ENCODE data around the gene FBXL17. TPM values are rescaled to one million over a fixed set of nuclear protein-coding genes. Genes with fewer than 3 reads are reported as not detected.

FBXL17 gene
- polyA plus RNA-seq, 1 of the 3 experiments (the other 2 are of a cell fraction): 4.4 TPM

DNA sequence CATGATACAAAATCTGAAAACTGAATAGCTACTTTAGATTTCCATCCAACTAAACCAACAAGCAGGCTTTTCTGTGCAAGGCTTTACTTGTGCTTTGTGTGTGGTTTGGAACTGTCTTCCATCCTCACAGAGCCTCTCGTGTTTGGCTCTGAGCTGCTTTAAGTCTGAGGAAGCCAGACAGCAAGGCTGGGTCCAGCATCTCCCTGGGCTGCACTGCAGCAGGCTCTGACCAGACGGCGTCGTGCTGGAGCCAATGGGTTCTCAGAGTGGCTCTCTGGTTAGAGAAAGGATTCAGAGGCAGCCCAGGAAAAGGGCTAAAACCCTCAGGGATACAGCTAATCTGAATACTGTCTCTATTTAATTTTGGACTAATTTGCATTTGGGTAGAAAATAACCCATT lies 503.2 kb downstream of the FBXL17 start:
- peaks cover 6 to 9% of the 10 kb centered on the region in 2 experiments; a peak in 2 of 4 replicates for H3K4me1 ChIP-seq (ENCODE audit: control insufficient read depth in 1 of 2, insufficient read depth in 2 of 2, low read depth in 1 of 2, low read length in 1 of 2)
- no peaks in the 10 kb centered on the region for H3K9me3 ChIP-seq
- ChIA-PET POLR2A (no interaction called here), CTCF (no interaction called here)
- H3K4me2 ChIP-seq: no peak overlapping the region
- no peak overlapping the region for H3K27ac ChIP-seq (ENCODE audit: low read depth in 2 of 2, low read length in 1 of 2)
- no peaks in the 10 kb centered on the region for H3K36me3 ChIP-seq (replicated peaks in 1 of 2; ENCODE audit: control insufficient read depth in 1 of 2, insufficient read depth in 2 of 2, low read length in 1 of 2)
- DNase-seq: peak; percentile 33
- H3K4me3 ChIP-seq (ENCODE audit: low read depth in 2 of 2, low read length in 1 of 2): no peak overlapping the region
- H4K20me1 ChIP-seq (ENCODE audit: insufficient read depth): no peaks in the 10 kb centered on the region
- no peaks in the 10 kb centered on the region for H3K79me2 ChIP-seq (ENCODE audit: insufficient read depth)
- 78% methylated on average over 4 of the region's 4 CpGs for WGBS (ENCODE audit: low lambda C conversion rate)
- H3F3A ChIP-seq (replicated peaks; ENCODE audit: insufficient read depth): no peaks in the 10 kb centered on the region
- no peak overlapping the region for H3K9ac ChIP-seq
- H3K9me2 ChIP-seq: no peaks in the 10 kb centered on the region
- TF ChIP-seq, protein P1, sequence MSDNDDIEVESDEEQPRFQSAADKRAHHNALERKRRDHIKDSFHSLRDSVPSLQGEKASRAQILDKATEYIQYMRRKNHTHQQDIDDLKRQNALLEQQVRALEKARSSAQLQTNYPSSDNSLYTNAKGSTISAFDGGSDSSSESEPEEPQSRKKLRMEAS (IDR thresholded peaks at IDR 0.05; ENCODE audit: low read depth): no peak
- TF ChIP-seq RAD21 (IDR thresholded peaks at IDR 0.05; ENCODE audit: low read length): 0 out of 2 replicates have a peak, but pooled peaks have one; percentile 12
- no peak overlapping the region for H2AFZ ChIP-seq (ENCODE audit: low read depth)
- H3K27me3 ChIP-seq (ENCODE audit: insufficient read depth): no peaks in the 10 kb centered on the region

DNA sequence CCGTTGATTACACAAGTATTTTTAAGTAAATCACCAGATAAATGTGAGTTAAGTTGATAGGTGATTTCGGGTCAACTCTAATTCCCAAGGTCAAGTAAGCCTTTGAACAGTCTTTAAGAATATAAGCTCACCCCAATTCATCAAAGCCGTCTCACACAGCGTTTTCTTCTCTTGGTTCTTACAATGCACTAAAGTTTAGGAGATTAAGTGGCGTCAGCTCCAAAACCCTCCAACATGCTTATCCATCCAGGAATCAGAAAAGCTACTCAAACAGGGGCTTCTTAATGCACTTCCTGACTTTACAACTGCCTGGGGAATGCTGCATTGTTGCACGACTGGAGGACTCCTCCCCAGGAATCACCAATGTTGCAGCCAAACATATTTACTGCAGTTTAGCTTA lies 505.0 kb downstream of the FBXL17 start:
- Histone ChIP-seq H3K4me2 (no peak overlapping the region), H3K9ac (no peak overlapping the region), H3K27ac (ENCODE audit: low read depth in 2 of 2, low read length in 1 of 2) (no peak overlapping the region), H3K79me2 (ENCODE audit: insufficient read depth) (no peaks in the 10 kb centered on the region), H3K36me3 (replicated peaks in 1 of 2; ENCODE audit: control insufficient read depth in 1 of 2, insufficient read depth in 2 of 2, low read length in 1 of 2) (no peaks in the 10 kb centered on the region), H3K4me3 (ENCODE audit: low read depth in 2 of 2, low read length in 1 of 2) (no peak overlapping the region), H3K9me3 (no peaks in the 10 kb centered on the region), H3K27me3 (ENCODE audit: insufficient read depth) (no peaks in the 10 kb centered on the region), H2AFZ (ENCODE audit: low read depth) (no peak overlapping the region), H4K20me1 (ENCODE audit: insufficient read depth) (no peaks in the 10 kb centered on the region), H3K4me1 (ENCODE audit: control insufficient read depth in 1 of 2, insufficient read depth in 2 of 2, low read depth in 1 of 2, low read length in 1 of 2) (peaks cover 6 to 9% of the 10 kb centered on the region in 2 experiments; a peak in 2 of 4 replicates), H3K9me2 (no peaks in the 10 kb centered on the region), H3F3A (replicated peaks; ENCODE audit: insufficient read depth) (no peaks in the 10 kb centered on the region)
- no peak for DNase-seq
- WGBS (ENCODE audit: low lambda C conversion rate): 90% methylated on average over 6 of the region's 6 CpGs
- POLR2A ChIA-PET: no interaction called here
- CTCF ChIA-PET: no interaction called here
- TF ChIP-seq FOXJ3 (CRISPR knock-in tag; IDR thresholded peaks at IDR 0.05) (no peak), TCF12 (IDR thresholded peaks at IDR 0.05) (no peak)

DNA sequence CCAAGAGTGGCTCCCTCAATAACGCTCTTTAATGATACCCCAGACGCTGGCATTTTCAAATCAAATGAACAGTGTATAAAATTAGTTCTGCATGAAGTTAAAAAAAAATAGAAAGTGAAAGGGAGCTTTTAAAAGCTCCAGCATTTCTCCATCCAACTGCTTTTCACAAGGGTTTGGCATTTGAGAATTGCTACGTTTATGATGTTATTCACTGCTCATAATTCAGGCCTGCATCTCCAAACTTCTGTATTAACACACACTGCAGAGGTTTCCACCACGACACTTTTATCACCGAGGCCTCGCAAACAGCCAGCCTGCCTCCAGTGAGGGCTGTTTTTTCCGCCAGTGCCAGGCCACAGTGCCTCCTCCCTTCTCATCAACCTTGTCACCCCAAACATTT lies 505.6 kb downstream of the FBXL17 start:
- no peak for DNase-seq
- H3K27ac ChIP-seq (ENCODE audit: low read depth in 2 of 2, low read length in 1 of 2): no peak overlapping the region
- CTCF ChIA-PET: no interaction called here
- POLR2A ChIA-PET: no interaction called here
- 94% methylated on average over 7 of the region's 7 CpGs for WGBS (ENCODE audit: low lambda C conversion rate)
- H3F3A ChIP-seq (replicated peaks; ENCODE audit: insufficient read depth): no peaks in the 10 kb centered on the region
- no peaks in the 10 kb centered on the region for H3K27me3 ChIP-seq (ENCODE audit: insufficient read depth)
- no peak overlapping the region for H3K9ac ChIP-seq
- H4K20me1 ChIP-seq (ENCODE audit: insufficient read depth): no peaks in the 10 kb centered on the region
- peaks cover 6 to 9% of the 10 kb centered on the region in 2 experiments; a peak in 2 of 4 replicates for H3K4me1 ChIP-seq (ENCODE audit: control insufficient read depth in 1 of 2, insufficient read depth in 2 of 2, low read depth in 1 of 2, low read length in 1 of 2)
- no peaks in the 10 kb centered on the region for H3K9me2 ChIP-seq
- no peak overlapping the region for H3K4me2 ChIP-seq
- no peaks in the 10 kb centered on the region for H3K9me3 ChIP-seq
- H3K36me3 ChIP-seq (replicated peaks in 1 of 2; ENCODE audit: control insufficient read depth in 1 of 2, insufficient read depth in 2 of 2, low read length in 1 of 2): no peaks in the 10 kb centered on the region
- no peaks in the 10 kb centered on the region for H3K79me2 ChIP-seq (ENCODE audit: insufficient read depth)
- H2AFZ ChIP-seq (ENCODE audit: low read depth): no peak overlapping the region
- H3K4me3 ChIP-seq (ENCODE audit: low read depth in 2 of 2, low read length in 1 of 2): no peak overlapping the region
- no peak for TF ChIP-seq RAD21 (IDR thresholded peaks at IDR 0.05; ENCODE audit: low read length)
- TF ChIP-seq, protein P2, sequence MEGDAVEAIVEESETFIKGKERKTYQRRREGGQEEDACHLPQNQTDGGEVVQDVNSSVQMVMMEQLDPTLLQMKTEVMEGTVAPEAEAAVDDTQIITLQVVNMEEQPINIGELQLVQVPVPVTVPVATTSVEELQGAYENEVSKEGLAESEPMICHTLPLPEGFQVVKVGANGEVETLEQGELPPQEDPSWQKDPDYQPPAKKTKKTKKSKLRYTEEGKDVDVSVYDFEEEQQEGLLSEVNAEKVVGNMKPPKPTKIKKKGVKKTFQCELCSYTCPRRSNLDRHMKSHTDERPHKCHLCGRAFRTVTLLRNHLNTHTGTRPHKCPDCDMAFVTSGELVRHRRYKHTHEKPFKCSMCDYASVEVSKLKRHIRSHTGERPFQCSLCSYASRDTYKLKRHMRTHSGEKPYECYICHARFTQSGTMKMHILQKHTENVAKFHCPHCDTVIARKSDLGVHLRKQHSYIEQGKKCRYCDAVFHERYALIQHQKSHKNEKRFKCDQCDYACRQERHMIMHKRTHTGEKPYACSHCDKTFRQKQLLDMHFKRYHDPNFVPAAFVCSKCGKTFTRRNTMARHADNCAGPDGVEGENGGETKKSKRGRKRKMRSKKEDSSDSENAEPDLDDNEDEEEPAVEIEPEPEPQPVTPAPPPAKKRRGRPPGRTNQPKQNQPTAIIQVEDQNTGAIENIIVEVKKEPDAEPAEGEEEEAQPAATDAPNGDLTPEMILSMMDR (IDR thresholded peaks at IDR 0.05): no peak
- no peak for TF ChIP-seq RFX5 (IDR thresholded peaks at IDR 0.05; ENCODE audit: low read length)
- TF ChIP-seq ELF1 (IDR thresholded peaks at IDR 0.05): no peak
- no peak for TF ChIP-seq JUND (IDR thresholded peaks at IDR 0.05)
- TF ChIP-seq SIN3A (IDR thresholded peaks at IDR 0.05; ENCODE audit: borderline replicate concordance, low read depth, low read length): no peak
- TF ChIP-seq REST (IDR thresholded peaks at IDR 0.05; ENCODE audit: low read depth, low read length): no peak
- no peak for TF ChIP-seq TAF1 (IDR thresholded peaks at IDR 0.05; ENCODE audit: borderline replicate concordance, low read depth, low read length)
- TF ChIP-seq, protein P3, sequence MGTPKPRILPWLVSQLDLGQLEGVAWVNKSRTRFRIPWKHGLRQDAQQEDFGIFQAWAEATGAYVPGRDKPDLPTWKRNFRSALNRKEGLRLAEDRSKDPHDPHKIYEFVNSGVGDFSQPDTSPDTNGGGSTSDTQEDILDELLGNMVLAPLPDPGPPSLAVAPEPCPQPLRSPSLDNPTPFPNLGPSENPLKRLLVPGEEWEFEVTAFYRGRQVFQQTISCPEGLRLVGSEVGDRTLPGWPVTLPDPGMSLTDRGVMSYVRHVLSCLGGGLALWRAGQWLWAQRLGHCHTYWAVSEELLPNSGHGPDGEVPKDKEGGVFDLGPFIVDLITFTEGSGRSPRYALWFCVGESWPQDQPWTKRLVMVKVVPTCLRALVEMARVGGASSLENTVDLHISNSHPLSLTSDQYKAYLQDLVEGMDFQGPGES (IDR thresholded peaks at IDR 0.05; ENCODE audit: low read depth, low read length): no peak
- TF ChIP-seq MEF2A (IDR thresholded peaks at IDR 0.05; ENCODE audit: borderline replicate concordance, low read depth): no peak
- TF ChIP-seq MXI1 (IDR thresholded peaks at IDR 0.05; ENCODE audit: low read depth, low read length): no peak
- TF ChIP-seq EZH2phosphoT487 (IDR thresholded peaks at IDR 0.05; ENCODE audit: borderline replicate concordance, low read depth): no peak
- TF ChIP-seq SMC3 (IDR thresholded peaks at IDR 0.05; ENCODE audit: low read depth, low read length): no peak
- no peak for TF ChIP-seq TEAD4 (IDR thresholded peaks at IDR 0.05; ENCODE audit: borderline replicate concordance, insufficient read depth)

Data from SK-N-SH (cell line).